BE2C (cell line): Measurements from ENCODE around the gene ADRA1B.

Source experiments
- DNase-seq: peaks from one replicate; pipeline ENCODE4 v3.0.0-alpha.2; 2020
- H3K27me3 ChIP-seq: fragments of 250-450 bp; sonication (Bioruptor Pico); 2 replicates; pipeline ENCODE4 v1.5.1; 2020; ENCODE audit warnings: mild to moderate bottlenecking
- H3K36me3 ChIP-seq: fragments of 250-450 bp; sonication (Bioruptor Pico); 2 replicates; pipeline ENCODE4 v1.5.1; 2020; ENCODE audit warnings: mild to moderate bottlenecking
- H3K4me1 ChIP-seq: fragments of 250-450 bp; sonication (Bioruptor Pico); 2 replicates; pipeline ENCODE4 v1.5.1; 2020
- H3K4me3 ChIP-seq: 2 replicates; pipeline ENCODE4 v1.5.1; 2011; ENCODE audit warnings: low read depth, low read length
- H3K9me3 ChIP-seq: fragments of 250-450 bp; sonication (Bioruptor Pico); 2 replicates; pipeline ENCODE4 v1.5.1; 2020
- CTCF ChIP-seq: IDR thresholded peaks from 2 replicates; pipeline ENCODE4 v1.5.1; 2012; ENCODE audit warnings: mild to moderate bottlenecking, low read depth, low read length

Gene ADRA1B

GRCh38 chr5:159904874-159905273, 11.4 kb upstream of the ADRA1B start:
- H3K9me3 ChIP-seq: no peaks in the 10 kb centered on the region
- H3K27me3 ChIP-seq: peaks cover 38% of the 10 kb centered on the region
- H3K4me1 ChIP-seq: no peaks in the 10 kb centered on the region
- H3K4me3 ChIP-seq: no peak overlapping the region
- no peak for DNase-seq
- TF ChIP-seq CTCF: no peak
- no peaks in the 10 kb centered on the region for H3K36me3 ChIP-seq

GRCh38 chr5:159905496-159905895, 10.8 kb upstream of the ADRA1B start:
- no peak for DNase-seq
- no peaks in the 10 kb centered on the region for H3K36me3 ChIP-seq
- H3K9me3 ChIP-seq: no peaks in the 10 kb centered on the region
- no peaks in the 10 kb centered on the region for H3K4me1 ChIP-seq
- peaks cover 43% of the 10 kb centered on the region for H3K27me3 ChIP-seq
- H3K4me3 ChIP-seq: no peak overlapping the region
- no peak for TF ChIP-seq CTCF

GRCh38 chr5:159906463-159906862, 9.8 kb upstream of the ADRA1B start:
- Histone ChIP-seq H3K27me3 (peaks cover 48% of the 10 kb centered on the region), H3K4me1 (no peaks in the 10 kb centered on the region), H3K36me3 (no peaks in the 10 kb centered on the region), H3K9me3 (no peaks in the 10 kb centered on the region), H3K4me3 (no peak overlapping the region)
- DNase-seq: no peak
- no peak for TF ChIP-seq CTCF

- DNase-seq: no peak
- peaks cover 50% of the 10 kb centered on the region for H3K27me3 ChIP-seq
- no peak overlapping the region for H3K4me3 ChIP-seq
- H3K4me1 ChIP-seq: no peaks in the 10 kb centered on the region
- no peaks in the 10 kb centered on the region for H3K9me3 ChIP-seq
- no peaks in the 10 kb centered on the region for H3K36me3 ChIP-seq
- no peak for TF ChIP-seq CTCF
Observed at GRCh38 chr5:159906943-159907342, 9.3 kb upstream of the ADRA1B start.

GRCh38 chr5:159907689-159908590, 8.3 kb upstream of the ADRA1B start:
- no peak for TF ChIP-seq CTCF
- H3K4me1 ChIP-seq: no peaks in the 10 kb centered on the region
- H3K36me3 ChIP-seq: no peaks in the 10 kb centered on the region
- H3K9me3 ChIP-seq: no peaks in the 10 kb centered on the region
- DNase-seq: no peak
- peaks cover 48% of the 10 kb centered on the region for H3K27me3 ChIP-seq
- no peak overlapping the region for H3K4me3 ChIP-seq

GRCh38 chr5:159908591-159908940, 7.7 kb upstream of the ADRA1B start:
- no peak for TF ChIP-seq CTCF
- H3K4me3 ChIP-seq: no peak overlapping the region
- no peak for DNase-seq
- H3K36me3 ChIP-seq: no peaks in the 10 kb centered on the region
- no peaks in the 10 kb centered on the region for H3K4me1 ChIP-seq
- peaks cover 48% of the 10 kb centered on the region for H3K27me3 ChIP-seq
- no peaks in the 10 kb centered on the region for H3K9me3 ChIP-seq
